IMR-90 (cell line): ENCODE results near the gene FKBP4.

Experiments
- CEBPB ChIP-seq: IDR thresholded peaks from 2 replicates; pipeline ENCODE4 v1.6.1; 2012; ENCODE audit warnings: low read depth, low read length, improper control_type of control experiment
- CTCF ChIP-seq: conservative IDR thresholded peaks from 2 replicates; pipeline ENCODE4 v1.5.1; 2012; ENCODE audit warnings: mild to moderate bottlenecking, low read depth, low read length, improper control_type of control experiment
- MAFK ChIP-seq: IDR thresholded peaks from 2 replicates; pipeline ENCODE4 v1.6.1; 2012; ENCODE audit warnings: low read depth, low read length, improper control_type of control experiment
- MAZ ChIP-seq: IDR thresholded peaks from 2 replicates; pipeline ENCODE4 v1.6.1; 2012; ENCODE audit warnings: low read depth, mild to moderate bottlenecking, low read length, improper control_type of control experiment, moderate library complexity, borderline replicate concordance
- POLR2A ChIP-seq: IDR thresholded peaks from 2 replicates; pipeline ENCODE4 v1.6.1; 2012; ENCODE audit warnings: mild to moderate bottlenecking, low read depth, low read length
- USF2 ChIP-seq: fragments of 150-350 bp; IDR thresholded peaks from 2 replicates; pipeline ENCODE4 v1.6.1; 2017; ENCODE audit warnings: mild to moderate bottlenecking, antibody characterized with exemption, low read length, low read depth

- no peak for TF ChIP-seq MAFK
- TF ChIP-seq POLR2A, result no peak
- TF ChIP-seq CTCF, result no peak
- no peak for TF ChIP-seq CEBPB
- no peak for TF ChIP-seq MAZ
- TF ChIP-seq USF2, result no peak
These were observed 18.5 kb upstream of the FKBP4 start for GRCh38 chr12:2776129-2776806.
